CD4-positive, alpha-beta T cell treated with Interleukin-21 for 1 hour (primary cell): ENCODE data around the gene C6orf136.

Experiments used
- DNase-seq: peaks from one replicate; pipeline ENCODE4 v3.0.0-alpha.2; 2020

C6orf136 gene

GRCh38 chr6:30646450-30647241 lies at the start of gene C6orf136:
Gene C6orf136 (plus strand): TSS chr6:30647133. CDS start chr6:30647232, 99 bp downstream.
- DNase-seq, result peak; percentile 95

DNA sequence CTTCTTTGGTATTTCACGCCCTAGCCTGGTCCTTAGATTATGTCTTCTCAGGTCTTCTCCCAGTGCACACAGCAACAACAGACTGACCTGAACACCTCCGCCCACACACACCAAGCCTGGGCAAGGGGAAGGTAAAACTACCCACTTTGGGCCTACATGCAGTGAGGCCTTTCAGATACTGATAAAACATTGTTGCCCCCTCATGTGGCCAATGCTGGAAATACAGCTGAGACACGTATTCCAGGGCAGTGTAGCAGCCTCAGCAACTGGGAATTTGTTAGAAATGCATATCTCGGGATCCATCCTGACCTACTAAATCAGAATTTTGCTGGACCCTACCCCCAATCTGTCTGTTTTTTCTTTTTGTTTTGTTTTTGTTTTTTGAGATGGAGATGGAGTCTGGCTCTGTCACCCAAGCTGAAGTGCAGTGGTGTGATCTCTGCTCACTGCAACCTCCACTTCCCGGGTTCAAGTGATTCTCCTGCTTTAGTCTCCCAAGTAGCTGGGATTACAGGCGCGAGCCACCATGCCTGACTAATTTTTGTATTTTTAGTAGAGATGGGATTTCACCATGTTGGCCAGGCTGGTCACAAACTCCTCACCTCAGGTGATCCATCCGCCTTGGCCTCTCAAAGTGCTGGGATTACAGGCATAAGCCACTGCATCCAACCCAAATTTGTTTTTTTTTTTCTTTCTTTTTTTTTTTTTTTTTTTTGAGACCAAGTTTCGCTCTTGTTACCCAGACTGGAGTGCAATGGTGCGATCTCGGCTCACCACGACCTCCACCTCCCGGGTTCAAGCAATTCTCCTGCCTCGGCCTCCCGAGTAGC lies 49.4 kb upstream of the C6orf136 start:
- peak; percentile 84 for DNase-seq

DNA sequence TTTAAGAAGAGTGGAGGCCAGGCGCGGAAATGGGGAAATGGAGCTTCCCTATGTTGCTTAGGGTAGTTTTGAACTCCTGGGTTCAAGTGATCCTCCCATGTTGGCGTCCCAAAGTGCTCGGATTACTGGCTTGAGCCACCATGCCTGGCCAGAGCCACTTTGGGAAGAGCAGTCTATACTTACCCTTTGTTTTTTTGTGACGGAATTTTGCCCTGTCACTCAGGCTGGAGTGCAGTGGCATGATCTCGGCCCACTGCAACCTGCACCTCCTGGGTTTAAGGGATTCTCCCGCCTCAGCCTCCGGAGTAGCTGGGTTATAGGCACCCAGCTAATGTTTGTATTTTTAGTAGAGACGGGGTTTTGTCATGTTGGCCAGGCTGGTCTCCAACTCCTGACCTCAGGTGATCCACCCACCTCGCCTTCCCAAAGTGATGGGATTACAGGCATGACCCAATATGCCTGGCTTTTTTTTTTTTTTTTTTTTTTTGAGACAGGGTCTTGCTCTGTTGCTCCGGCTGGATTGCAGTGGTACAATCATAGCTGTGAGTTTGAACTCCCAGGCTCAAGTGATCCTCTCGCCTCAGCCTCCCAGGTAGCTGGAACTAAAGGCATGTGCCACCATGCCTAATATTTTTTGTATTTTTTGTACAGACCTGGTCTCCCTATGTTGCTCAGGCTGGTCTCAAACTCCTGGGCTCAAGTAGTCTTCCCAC lies 47.9 kb upstream of the C6orf136 start:
- DNase-seq, result no peak

DNA sequence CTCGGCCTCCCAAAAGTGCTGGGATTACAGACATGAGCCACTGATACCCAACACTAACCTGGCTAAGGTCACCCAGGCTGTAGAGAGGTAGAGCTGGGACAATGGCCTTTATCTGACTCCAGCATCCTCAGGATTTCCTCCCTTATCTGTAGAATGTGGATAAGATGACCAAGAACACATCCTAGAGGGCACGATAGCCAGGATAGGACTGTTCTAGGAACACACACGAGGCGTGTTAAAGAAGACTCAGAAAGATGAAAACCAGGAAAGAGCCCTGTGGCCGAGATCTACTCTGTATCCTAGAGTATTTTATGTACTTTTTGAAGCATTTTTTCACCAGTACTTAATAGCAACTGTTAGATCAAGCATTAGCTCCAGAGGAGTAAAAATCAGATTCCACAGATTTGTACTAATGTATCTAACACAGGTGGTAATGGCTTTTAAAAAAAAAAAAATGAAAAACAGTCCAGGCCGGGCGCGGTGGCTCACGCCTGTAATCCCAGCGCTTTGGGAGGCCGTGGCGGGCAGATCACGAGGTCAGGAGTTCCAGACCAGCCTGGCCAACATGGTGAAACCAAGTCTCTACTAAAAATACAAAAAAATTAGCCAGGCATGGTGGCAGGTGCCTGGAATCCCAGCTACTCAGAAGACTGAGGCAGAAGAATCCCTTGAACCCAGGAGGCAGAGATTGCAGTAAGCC lies 47.2 kb upstream of the C6orf136 start:
- DNase-seq, result no peak

DNA sequence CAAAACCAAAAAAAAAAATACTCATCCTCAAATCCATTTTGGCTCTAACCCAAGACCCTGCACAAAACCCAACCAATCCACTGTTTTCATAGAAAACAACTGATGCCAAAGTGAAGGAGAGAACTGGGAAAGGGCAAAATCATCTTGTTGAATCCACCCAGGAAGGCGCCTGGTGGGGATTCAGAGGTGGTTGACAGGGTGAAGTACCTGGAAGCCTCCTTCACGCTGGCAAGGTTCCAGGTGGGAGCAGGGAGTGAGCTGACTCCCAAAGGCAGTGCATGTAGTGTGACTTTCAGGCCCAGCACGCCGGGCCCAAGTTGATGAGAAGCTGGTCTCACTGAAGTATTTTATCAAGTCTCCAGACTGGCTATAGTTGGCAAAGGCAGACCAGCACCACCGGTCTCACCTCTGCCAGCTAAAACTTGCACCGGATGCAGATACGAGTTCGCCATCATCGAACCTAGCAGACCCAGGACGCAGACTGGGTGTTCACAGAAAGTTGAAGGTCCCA lies 46.4 kb upstream of the C6orf136 start:
- DNase-seq, result no peak

- DNase-seq, result peak; percentile 39
Measured at GRCh38 chr6:30601436-30601814, 45.5 kb upstream of the C6orf136 start.

DNA sequence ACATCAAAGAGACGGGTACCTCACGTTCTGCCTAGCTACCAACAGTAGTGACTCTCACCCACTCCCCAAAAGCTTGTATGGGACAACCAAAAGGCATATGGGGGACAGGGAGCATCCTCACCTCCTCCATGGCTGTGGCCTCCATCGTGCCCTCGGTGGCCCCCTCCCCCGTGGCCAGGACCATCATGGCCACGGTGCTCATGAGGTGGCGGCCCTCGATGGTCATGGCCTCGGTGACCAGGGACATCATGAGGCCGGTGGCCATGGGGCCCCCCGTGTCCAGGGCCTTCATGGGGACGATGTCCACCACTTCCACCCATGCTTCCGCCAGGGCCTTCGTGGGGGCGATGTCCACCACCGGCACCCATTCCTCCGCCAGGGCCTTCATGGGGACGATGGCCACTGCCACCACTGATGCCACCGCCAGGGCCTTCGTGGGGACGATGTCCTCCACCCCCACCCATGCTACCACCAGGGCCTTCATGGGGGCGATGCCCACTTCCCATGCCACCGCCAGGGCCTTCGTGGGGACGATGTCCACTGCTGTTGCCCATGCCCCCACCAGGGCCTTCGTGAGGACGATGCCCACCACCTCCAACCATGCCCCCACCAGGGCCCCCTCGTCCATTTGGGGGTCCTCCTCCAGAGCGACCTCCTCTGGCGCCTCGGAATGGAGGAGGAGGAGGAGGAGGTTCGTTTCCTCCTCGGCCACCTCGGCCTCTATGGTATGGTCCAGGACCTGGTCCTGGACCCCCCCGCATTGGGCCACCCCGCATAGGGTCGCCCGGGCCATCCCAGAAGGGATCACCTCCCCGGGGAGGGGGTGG lies 44.9 kb upstream of the C6orf136 start:
- no peak for DNase-seq

GRCh38 chr6:30603961-30604360 lies 43.0 kb upstream of the C6orf136 start:
- no peak for DNase-seq

DNA sequence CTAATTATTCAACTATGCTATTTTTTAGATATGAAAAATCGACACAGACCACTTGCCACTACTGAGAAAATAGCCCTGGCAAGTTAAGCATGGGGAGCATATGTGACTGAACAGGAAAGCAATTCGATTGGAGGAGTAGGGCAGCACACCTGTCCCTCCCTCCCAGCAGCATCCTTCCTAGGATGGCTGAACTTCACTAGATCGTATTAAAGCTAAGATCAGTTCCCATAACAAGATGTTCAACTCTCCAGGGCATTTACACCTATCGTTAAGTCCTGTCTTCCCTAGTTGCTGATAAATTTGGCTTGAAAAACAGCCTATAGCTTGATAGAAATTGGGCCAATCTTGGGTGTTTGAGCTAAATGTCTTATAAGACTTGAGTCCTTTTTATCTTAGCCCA lies 36.9 kb upstream of the C6orf136 start:
- DNase-seq, result no peak

DNA sequence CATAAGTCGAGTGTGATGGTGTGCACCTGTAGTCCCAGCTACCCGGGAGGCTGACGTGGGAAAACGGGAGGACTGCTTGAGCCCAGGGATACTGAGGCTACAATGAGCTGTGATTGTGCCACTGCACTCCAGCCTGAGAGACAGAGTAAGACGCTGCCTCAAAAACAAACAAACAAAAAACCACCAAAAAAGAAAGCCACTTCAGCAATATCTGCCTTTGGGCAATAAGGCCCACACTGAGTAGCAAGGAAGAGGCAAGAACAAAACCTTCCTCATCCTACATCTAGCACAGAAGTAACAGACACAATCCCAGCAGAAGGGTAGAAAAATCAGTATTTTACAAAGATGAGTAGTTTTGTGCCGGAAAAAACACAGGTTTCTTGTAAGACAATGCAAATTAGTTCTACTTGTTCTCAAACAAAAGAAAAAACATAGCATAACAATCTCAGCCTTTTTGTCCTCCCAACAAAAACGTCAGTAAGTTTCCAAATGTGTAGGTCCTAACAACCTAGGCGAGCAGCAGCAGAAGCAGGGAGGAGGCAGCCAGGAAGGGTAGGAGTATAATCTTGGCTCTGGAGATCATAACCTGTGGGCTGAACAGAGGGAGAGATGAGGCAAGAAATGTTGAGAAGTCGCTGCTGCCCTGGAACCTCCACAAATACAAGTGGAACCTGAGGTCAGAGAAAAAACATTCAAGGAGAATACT lies 35.6 kb upstream of the C6orf136 start:
- DNase-seq, result no peak

GRCh38 chr6:30611856-30612194 lies 35.1 kb upstream of the C6orf136 start:
- DNase-seq, result no peak

GRCh38 chr6:30612213-30612612 lies 34.7 kb upstream of the C6orf136 start:
- DNase-seq, result no peak

GRCh38 chr6:30612687-30613248 lies 34.2 kb upstream of the C6orf136 start:
- no peak for DNase-seq

GRCh38 chr6:30613251-30614043 lies 33.5 kb upstream of the C6orf136 start:
- no peak for DNase-seq

GRCh38 chr6:30614044-30614842 lies 32.7 kb upstream of the C6orf136 start:
- DNase-seq, result peak; percentile 44

- DNase-seq, result peak; percentile 97
Measured at GRCh38 chr6:30614843-30615218, 32.1 kb upstream of the C6orf136 start.

GRCh38 chr6:30615219-30615957 lies 31.5 kb upstream of the C6orf136 start:
- DNase-seq, result peak; percentile 70
